Neuron (in vitro differentiated cells): ENCODE measurements around the gene CDH18.
"Not testable (repeated sequence)": the region's sequence is repeated elsewhere in the genome, so short reads cannot be mapped to it uniquely, and the experiment has no call there.

Source experiments
- H2AFZ ChIP-seq: one replicate; pipeline ENCODE4 v1.6.1; 2013; ENCODE audit warnings: low read depth, mild to moderate bottlenecking, inconsistent platforms, low read length, moderate library complexity
- H3K27me3 ChIP-seq: one replicate; pipeline ENCODE4 v1.6.1; 2013; ENCODE audit warnings: low read length; ENCODE audit not compliant: insufficient read depth
- H3K36me3 ChIP-seq: one replicate; pipeline ENCODE4 v1.6.1; 2013; ENCODE audit warnings: low read length; ENCODE audit not compliant: insufficient read depth
- H3K4me1 ChIP-seq: one replicate; pipeline ENCODE4 v1.6.1; 2013; ENCODE audit warnings: low read length; ENCODE audit not compliant: insufficient read depth
- H3K4me3 ChIP-seq: 2 replicates; pipeline ENCODE4 v1.5.1; 2013; ENCODE audit warnings: mild to moderate bottlenecking, low read length, moderate library complexity
- H3K9me3 ChIP-seq: one replicate; pipeline ENCODE4 v1.6.1; 2013; ENCODE audit warnings: low read length

Gene CDH18

GRCh38 chr5:19802686-19803085 lies 185.3 kb downstream of the CDH18 start:
- Histone ChIP-seq H3K36me3 (no peaks in the 10 kb centered on the region), H3K27me3 (no peaks in the 10 kb centered on the region), H3K4me3 (no peak overlapping the region), H2AFZ (no peak overlapping the region), H3K9me3 (no peaks in the 10 kb centered on the region), H3K4me1 (peaks cover 8% of the 10 kb centered on the region)

GRCh38 chr5:19795218-19795617 lies 192.8 kb downstream of the CDH18 start:
- Histone ChIP-seq H3K36me3 (no peaks in the 10 kb centered on the region), H2AFZ (no peak overlapping the region), H3K27me3 (no peaks in the 10 kb centered on the region), H3K9me3 (no peaks in the 10 kb centered on the region), H3K4me3 (no peak overlapping the region), H3K4me1 (no peaks in the 10 kb centered on the region)

DNA sequence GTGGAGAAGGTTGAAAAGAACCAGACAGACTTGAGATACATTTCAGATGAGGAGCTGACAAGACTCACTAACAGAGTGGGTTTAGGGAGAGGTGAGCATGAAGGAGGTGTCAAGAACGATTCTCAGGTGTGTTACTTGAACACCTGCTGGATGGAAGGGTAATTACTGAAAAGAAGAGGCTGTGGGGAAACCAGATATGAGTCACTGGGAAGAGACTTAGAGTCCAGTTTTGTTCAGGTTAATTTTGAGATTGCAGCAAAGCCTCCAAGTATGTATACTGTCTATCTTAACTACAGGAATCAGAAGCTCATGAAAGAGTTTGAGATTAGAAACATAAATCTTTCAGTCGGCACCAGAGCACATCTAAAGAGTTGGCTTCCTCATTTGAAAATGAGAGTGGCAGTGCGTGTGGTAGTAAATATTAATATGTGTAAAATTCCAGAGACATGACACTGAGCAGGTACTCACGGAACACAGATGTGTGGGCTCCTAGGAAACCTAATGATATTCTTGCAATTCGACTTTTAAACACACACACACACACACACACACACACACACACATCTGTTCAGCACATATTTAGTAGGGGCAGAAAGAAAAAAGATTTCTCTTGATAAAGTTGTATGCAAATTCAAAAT lies 197.1 kb downstream of the CDH18 start:
- no peak overlapping the region for H3K4me3 ChIP-seq
- H2AFZ ChIP-seq, result no peak overlapping the region

GRCh38 chr5:19782566-19782965 lies 205.4 kb downstream of the CDH18 start:
- Histone ChIP-seq H3K27me3 (no peaks in the 10 kb centered on the region), H3K4me3 (no peak overlapping the region), H3K4me1 (no peaks in the 10 kb centered on the region), H3K36me3 (no peaks in the 10 kb centered on the region), H3K9me3 (no peaks in the 10 kb centered on the region), H2AFZ (no peak overlapping the region)

More for the DNA sequence above, 197.1 kb downstream of the CDH18 start:
- H3K36me3 ChIP-seq, result no peaks in the 10 kb centered on the region
- H3K9me3 ChIP-seq, result no peaks in the 10 kb centered on the region
- no peaks in the 10 kb centered on the region for H3K27me3 ChIP-seq
- no peaks in the 10 kb centered on the region for H3K4me1 ChIP-seq

GRCh38 chr5:19777363-19777762 lies 210.6 kb downstream of the CDH18 start:
- no peaks in the 10 kb centered on the region for H3K27me3 ChIP-seq
- H3K36me3 ChIP-seq, result no peaks in the 10 kb centered on the region
- no peaks in the 10 kb centered on the region for H3K9me3 ChIP-seq

GRCh38 chr5:19776886-19777285 lies 211.1 kb downstream of the CDH18 start:
- not testable (repeated sequence) for H3K27me3 ChIP-seq, H3K4me3 ChIP-seq, H3K4me1 ChIP-seq, H3K36me3 ChIP-seq, H2AFZ ChIP-seq, H3K9me3 ChIP-seq

More at GRCh38 chr5:19777363-19777762, 210.6 kb downstream of the CDH18 start:
- Histone ChIP-seq H2AFZ (no peak overlapping the region), H3K4me1 (peaks cover 2% of the 10 kb centered on the region), H3K4me3 (no peak overlapping the region)

DNA sequence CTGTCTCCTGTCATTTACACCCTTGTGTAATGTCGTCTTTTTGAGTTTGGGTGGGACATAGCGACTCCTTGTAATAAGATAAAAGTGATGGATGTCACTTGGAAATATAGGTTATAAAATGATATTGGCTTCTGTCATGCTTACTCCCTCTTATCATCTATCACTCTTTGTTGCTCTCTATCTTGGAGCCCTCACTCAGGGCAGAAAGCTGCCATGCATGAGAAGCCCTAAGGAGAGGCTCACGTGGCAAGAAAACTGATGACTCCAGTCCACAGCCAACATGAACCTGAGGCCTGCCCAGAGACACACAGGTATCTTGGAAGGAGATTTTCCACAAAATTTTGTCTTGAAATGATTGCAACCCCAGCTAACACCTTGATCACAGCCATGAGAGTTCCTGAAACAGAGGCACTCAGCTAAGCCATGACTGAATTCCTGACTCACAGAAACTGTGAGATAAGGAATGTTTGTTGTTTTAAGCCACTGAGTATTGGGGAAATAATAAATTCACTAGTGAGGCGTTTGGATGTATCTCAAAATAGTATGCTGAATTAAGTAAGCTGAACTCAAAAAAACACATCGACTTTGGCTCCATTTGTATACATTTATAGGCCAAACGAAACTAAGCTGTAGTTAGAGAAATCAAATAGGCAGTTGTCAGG lies 216.7 kb downstream of the CDH18 start:
- Histone ChIP-seq H2AFZ (no peak overlapping the region), H3K4me3 (no peak overlapping the region), H3K36me3 (no peaks in the 10 kb centered on the region), H3K9me3 (no peaks in the 10 kb centered on the region), H3K4me1 (peaks cover 2% of the 10 kb centered on the region), H3K27me3 (no peaks in the 10 kb centered on the region)

DNA sequence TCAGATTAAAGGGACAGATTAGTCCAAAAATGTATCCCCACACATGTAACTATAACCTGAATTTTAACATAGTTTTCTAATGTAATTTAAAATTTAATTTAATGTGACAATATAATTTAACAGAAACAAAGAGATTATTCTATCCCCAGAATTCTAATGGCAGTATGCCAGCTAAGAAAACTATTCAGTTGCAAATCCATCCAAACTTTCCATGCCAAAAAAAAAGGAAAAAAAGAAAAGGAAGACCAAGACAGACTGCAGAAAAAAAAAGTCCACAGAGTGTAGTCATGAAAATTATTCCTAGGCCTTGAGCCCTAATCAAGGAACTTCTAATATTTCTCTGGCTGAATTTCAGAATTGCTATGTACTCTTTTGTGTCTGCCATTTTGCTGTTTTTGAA lies 217.6 kb downstream of the CDH18 start:
- Histone ChIP-seq H3K36me3 (no peaks in the 10 kb centered on the region), H3K4me1 (peaks cover 2% of the 10 kb centered on the region), H3K27me3 (no peaks in the 10 kb centered on the region), H3K4me3 (no peak overlapping the region), H2AFZ (no peak overlapping the region), H3K9me3 (no peaks in the 10 kb centered on the region)

DNA sequence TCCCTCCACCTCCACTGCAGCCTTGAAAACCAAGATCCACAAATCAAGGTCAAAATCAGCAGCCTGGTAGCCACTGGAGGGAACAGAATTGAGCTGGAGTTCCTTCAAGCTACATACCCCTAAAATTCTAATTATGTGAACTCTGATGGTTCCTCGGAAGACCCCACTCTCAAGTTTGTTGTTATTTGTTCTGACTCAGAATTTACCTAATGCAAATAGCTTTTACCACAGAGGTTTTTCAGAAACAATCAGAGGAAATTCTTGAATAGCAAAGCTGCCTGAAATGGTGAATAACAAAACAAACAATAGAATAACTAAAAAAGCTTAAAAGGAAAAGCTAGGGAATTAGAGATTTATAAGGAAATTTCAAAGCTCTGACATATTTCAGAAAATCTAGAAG lies 220.0 kb downstream of the CDH18 start:
- H3K9me3 ChIP-seq, result no peaks in the 10 kb centered on the region
- H3K4me3 ChIP-seq, result no peak overlapping the region
- peaks cover 2% of the 10 kb centered on the region for H3K4me1 ChIP-seq
- no peaks in the 10 kb centered on the region for H3K36me3 ChIP-seq
- no peaks in the 10 kb centered on the region for H3K27me3 ChIP-seq
- H2AFZ ChIP-seq, result no peak overlapping the region

- H3K4me3 ChIP-seq, result no peak overlapping the region
- H2AFZ ChIP-seq, result no peak overlapping the region
- H3K27me3 ChIP-seq, result no peaks in the 10 kb centered on the region
- H3K9me3 ChIP-seq, result no peaks in the 10 kb centered on the region
- no peaks in the 10 kb centered on the region for H3K4me1 ChIP-seq
- no peaks in the 10 kb centered on the region for H3K36me3 ChIP-seq
Observed at GRCh38 chr5:19753579-19753978, 234.4 kb downstream of the CDH18 start.

- Histone ChIP-seq H3K4me1 (no peaks in the 10 kb centered on the region), H2AFZ (no peak overlapping the region), H3K4me3 (no peak overlapping the region), H3K27me3 (no peaks in the 10 kb centered on the region), H3K36me3 (no peaks in the 10 kb centered on the region), H3K9me3 (no peaks in the 10 kb centered on the region)
Observed at GRCh38 chr5:19751326-19751725, 236.7 kb downstream of the CDH18 start.

GRCh38 chr5:19745247-19745646 lies 242.8 kb downstream of the CDH18 start:
- no peak overlapping the region for H2AFZ ChIP-seq
- no peaks in the 10 kb centered on the region for H3K36me3 ChIP-seq
- no peak overlapping the region for H3K4me3 ChIP-seq
- no peaks in the 10 kb centered on the region for H3K9me3 ChIP-seq
- H3K4me1 ChIP-seq, result no peaks in the 10 kb centered on the region
- H3K27me3 ChIP-seq, result no peaks in the 10 kb centered on the region

DNA sequence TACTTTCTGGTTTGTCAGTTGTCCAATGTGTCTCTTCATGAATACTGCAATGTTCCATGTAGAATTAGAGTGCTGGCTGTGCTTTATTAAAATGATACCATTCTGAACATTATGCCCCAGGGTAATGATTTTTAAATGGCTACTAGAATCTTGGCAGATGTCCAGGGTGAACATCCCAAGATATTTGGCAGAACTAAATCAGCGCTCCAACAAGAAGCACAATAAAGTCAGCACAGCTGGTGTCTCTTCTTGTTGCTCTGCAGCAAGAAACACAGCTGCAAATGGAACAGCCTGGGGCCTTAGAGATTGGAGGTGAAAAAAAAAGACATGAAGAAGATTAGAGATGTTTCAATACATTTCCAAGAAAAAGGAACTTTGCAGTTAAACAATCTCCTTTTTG lies 248.3 kb downstream of the CDH18 start:
- Histone ChIP-seq H2AFZ (no peak overlapping the region), H3K9me3 (no peaks in the 10 kb centered on the region)

DNA sequence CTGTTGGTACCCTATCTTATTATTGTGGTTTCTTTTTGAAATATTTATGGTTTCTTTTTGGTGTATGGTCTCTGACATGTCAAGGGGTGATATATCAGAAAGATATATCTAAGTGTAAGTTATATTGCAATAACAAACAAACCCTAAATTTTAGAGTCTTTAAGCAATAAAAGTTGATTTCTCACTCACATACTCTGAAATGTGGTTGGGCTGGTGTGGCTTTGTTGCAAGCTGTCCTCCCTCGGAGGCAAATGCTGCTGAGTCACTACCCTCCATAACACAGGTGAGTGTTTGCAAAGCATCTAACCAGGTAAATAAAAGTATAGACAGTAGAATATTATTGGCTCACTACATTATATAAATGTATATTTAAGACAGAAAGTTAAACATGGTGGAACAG lies 253.2 kb downstream of the CDH18 start:
- H3K36me3 ChIP-seq, result no peaks in the 10 kb centered on the region
- no peak overlapping the region for H2AFZ ChIP-seq
- no peak overlapping the region for H3K4me3 ChIP-seq
- H3K4me1 ChIP-seq, result no peaks in the 10 kb centered on the region
- no peaks in the 10 kb centered on the region for H3K27me3 ChIP-seq
- H3K9me3 ChIP-seq, result no peaks in the 10 kb centered on the region

More for the DNA sequence above, 248.3 kb downstream of the CDH18 start:
- H3K36me3 ChIP-seq, result no peaks in the 10 kb centered on the region
- H3K4me1 ChIP-seq, result no peaks in the 10 kb centered on the region
- H3K27me3 ChIP-seq, result no peaks in the 10 kb centered on the region
- H3K4me3 ChIP-seq, result no peak overlapping the region
